Hematopoietic multipotent progenitor cell treated with erythropoietin and hydrocortisone succinate and interleukin-3 and kit ligand, for 17 days (in vitro differentiated cells): Measurements from ENCODE around the gene KIF1B.

Source experiments
- DNase-seq: peaks from one replicate; pipeline ENCODE4 v3.0.0-alpha.2; 2015; ENCODE audit warnings: low spot score

Gene KIF1B

DNA sequence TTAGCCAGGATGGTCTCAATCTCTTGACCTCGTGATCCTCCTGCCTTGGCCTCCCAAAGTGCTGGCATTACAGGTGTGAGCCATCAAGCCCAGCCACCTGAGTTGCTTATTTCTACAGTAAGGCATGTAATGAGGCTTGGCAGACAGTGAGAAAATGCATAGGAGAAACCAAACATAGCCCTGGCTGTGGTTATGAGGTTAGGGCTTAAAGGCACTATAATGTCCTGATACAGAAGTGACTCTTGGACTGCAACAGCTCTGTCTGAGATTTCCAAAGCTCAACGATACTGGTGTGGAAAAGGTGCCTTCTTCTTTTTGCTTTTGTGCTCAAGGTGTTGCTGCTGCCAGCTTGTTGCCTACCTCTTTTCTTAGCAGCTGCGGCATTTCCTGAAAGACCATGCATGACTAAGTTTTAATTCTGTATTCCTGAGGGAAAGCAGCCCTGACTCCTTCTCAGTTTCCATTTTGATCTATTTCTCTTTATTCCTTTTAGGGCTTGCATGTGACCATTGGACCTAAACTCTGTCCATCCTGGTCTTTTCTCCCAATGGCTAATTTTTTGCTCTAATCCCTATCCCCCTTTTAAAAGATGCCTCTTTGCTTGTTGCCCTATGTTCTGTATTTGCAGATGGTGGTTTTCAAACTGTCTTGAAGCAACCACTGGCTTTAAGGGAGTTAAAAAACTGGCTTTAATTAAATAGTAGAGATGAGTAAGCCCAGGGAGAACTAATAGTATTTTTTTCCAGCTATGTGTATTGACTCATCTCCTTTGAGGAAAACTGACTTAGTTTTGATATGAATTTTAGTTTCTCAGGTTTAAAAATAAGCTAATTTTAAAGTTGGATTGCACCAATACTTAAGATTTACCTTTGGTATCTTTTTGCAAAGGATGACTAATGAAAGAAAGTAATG is 70.3 kb downstream of the KIF1B start:
- no peak for DNase-seq

DNA sequence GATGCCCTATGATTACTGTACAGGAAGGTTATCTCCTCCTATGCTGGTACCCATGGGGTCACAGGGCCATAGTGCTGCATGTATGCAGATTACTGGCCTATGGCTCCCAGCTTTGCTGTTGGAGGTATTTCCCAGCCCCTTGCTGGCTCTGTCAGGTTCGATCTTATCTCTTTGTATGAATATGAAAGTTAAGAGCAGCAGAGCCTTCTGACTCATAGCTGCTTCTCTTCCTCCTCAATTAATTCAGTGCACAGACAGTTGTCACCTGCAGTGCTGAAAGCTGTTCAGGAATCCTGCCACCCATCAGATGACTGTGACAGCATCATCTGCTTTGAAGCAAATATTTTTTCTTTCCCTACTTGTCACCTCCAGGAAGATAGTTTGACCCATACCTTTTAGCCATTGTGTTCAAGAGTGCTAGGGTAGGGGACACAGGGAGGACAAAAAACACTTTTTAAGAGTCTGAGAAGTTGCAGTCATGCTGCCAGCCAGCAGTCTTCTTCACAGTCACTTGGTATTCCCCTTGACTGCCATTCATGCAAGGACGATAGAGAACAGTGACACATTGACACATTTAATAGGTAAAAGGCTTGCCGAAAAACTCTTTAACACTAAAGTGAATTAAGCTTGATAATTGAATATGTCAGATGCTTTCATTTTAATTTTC is 73.1 kb downstream of the KIF1B start:
- no peak for DNase-seq

DNA sequence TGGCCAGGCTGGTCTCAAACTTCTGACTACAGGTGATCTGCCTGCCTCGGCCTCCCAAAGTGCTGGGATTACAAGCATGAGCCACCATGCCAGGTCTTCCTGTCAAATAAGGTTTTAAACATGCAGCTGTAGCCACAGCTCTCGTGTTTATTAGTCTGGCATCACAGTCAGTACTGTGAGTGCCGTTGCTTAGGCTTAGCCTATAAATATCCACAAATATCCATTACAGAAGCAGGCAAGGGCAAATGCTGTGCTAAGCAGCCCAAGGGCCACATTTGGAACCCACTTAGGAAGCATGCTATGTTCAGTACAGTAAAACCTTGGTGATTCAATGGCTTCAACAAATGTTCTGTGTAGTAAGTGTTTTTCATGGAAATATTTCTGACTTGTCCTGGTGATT is 75.9 kb downstream of the KIF1B start:
- DNase-seq, result no peak

DNA sequence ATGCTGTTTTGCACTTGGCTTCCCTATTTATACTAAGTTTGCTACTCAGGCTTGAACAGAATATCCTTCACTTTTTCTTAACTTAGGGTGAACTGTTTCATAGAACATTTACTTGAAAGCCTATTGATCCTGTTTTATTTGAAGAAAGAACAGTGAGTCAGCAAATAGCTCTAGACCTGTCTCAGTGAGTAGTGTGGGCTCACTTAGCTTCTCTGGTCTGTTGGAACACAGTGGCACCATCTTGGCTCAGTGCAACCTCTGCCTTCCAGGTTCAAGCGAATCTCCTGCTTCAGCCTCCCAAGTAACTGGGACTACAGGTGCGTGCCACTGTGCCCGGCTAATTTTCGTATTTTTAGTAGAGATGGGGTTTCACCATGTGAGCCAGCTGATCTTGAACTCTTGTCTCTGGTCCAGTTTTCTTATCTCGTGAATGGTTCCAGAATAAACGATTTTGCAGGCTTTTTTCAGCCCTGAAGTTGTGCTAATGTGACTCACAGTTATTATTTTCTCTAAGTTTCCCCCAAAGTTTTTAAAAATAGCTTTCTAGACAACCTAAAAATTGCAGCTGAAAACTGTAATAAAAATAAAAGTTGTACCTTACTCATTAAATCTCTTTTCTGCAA is 76.8 kb downstream of the KIF1B start:
- DNase-seq, result no peak

DNA sequence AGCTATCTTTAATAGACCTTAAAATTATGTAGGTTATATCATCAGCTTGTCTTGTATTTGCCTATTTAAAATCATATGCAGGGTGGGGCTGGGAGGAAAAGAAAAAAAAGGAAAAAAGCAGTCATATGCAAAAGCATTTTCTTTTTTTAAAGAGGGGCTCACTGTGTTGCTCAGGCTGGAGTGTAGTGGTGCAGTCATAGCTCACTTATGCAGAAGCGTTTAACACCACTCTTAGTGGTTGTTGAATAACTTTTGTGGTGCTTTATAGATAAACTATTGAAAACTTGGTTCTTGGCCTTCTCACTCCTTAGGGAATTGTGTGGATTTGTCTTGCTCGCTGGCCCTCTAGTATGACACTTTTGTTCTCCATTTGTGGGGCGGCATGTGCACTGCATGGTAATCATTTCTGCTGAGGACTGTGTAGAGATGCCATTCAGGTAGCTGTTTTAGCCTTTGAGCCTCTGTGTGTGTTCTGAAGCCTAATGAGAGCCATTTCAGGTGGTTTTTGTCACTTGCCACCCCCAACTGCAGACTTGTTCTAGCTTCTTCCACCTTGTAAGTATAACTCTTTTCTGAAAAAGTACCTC is 77.8 kb downstream of the KIF1B start:
- DNase-seq, result no peak

DNA sequence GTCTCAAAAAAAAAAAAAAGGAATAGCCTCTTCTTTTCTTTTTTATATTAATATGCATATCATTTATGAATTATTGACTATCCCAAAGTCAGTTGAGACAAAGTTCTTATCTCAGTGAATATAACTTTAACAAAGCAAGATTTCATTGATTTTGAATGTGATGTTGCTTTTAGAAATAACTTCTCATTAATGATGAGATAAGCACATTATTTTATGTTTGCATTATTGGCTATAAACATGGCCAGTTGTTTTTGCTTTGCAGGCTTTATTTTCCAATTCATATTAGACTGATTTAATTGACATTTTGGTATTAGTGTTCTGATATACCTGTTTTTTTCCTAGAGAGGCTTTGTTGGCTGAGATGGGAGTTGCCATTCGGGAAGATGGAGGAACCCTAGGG is 81.3 kb downstream of the KIF1B start:
- no peak for DNase-seq

DNA sequence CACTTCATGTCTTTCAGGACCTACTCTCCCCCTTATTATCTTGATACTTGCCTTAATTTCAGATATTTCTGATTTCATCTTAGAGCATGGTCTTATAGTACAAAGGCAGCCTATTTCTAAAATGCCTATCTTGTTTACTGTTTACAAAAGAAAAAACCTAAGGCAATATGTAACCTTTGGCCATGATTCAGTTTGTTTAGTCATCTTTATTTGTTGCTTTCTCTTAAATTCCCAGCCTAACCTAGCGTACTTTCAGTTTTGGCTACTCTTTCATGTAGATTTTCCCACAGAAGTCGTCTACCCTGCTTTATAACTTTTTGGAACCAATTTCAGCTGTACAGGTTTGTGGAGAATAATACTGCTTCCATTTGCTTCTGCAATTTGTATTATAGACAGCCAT is 81.8 kb downstream of the KIF1B start:
- no peak for DNase-seq

DNA sequence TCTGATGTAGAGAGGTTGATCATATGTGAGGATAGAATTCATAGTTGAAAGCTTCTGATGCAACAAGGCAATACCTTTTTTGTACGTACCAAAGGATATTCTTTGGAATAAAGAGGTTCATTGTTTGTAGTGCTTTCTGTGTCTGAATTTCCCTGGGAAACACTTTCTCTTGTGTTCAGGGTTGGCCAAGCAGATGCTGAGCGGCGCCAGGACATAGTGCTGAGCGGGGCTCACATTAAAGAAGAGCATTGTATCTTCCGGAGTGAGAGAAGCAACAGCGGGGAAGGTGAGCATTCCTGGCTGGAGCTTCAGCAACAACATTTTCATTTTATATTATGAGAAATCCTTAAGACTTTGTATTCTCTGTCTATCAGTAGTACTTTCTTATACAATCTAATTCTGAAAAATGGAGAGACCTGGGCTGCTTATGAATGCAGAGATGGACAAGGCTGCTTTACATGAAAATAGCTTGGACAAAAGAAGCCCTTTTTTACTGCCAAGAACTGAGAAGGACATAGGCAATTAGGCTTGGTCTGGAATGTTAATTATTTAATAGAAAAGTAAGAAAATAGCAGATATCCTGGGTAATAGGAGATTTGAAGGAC is 85.2 kb downstream of the KIF1B start:
- DNase-seq, result no peak

DNA sequence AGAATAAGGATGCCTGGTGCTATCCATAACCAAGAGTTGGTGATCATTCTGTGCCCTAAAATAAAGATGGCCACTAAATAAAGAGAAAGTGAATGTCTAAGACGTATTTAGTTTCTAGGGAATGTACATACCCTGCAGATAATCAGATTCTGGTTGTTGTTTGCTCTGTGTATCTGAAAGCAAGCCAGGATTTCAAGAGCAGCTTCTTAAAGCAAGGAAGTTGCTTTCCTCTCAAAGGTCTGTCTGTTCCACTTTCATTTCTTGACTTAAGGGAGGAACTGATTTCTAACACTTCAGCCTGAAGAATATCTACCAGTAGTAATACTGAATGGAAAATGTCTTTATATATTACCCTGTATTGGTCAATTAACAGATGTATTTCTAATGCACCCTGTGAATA is 88.8 kb downstream of the KIF1B start:
- no peak for DNase-seq

DNA sequence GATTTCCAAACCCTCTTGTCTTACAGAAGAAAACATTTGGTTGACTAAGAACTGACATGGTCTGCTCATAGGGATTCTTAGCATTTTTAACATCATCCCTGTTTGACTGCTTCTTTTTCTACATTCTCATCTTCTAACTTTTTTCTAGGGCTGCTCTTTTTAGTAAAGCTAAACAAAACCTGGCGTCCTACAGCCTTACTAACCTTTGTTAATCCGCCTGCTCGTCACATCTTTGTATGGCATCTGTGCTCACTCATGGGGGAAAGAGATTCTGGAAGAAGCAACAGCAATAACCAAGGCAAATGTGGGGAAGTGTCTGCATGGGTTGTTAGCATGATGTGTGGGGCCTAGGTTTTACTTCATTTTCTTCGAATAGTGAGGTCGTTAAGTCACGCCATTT is 92.0 kb downstream of the KIF1B start:
- no peak for DNase-seq

DNA sequence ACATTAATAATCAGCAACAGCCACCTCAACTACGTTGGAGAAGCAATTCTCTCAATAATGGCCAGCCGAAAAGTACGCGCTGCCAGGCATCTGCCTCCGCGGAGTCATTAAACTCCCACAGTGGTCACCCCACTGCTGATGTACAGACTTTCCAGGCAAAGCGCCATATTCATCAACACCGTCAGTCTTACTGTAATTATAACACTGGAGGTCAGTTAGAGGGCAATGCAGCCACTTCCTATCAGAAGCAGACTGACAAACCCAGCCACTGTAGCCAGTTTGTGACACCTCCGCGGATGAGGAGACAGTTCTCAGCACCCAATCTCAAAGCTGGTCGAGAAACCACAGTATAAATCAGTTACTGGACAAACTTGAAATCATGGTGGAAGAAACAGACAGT is 93.9 kb downstream of the KIF1B start:
- DNase-seq, result no peak

DNA sequence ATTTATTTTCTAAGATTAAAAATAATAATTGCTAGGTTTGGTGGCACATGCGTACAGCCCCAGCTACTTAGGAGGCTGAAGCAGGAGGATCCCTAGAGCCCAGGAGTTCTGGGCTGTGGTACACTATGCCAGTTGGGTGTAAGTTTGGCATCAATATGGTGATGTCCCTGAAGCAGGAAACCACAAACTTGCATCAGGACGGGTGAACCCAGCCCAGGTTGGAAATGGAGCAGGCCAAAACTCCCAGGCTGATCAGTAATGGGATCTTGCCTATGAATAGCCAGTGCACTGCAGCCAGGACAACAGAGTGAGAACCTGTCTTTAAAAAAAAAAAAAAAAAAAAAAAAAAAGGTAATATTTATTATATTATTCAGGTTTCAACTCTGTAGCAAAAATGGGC is 96.1 kb downstream of the KIF1B start:
- DNase-seq, result no peak

DNA sequence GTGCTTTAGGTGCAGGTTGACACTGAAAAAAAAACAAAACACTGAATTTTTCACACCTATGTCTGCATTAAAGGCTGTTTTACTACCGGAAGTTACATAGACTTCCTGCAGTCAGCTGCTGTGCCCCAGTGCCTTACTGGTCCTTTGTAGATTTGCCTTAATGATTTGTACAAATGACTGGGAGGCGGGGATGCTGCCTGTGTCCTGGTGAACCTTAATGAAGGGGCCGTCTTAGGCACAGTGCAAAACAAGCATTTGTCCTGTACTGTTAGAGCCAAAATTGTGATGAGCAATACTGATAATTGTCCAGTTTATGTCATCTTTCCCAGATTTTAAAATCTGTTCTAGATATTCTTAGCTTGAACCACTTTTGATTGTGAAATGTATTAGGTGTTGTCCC is 97.6 kb downstream of the KIF1B start:
- no peak for DNase-seq

DNA sequence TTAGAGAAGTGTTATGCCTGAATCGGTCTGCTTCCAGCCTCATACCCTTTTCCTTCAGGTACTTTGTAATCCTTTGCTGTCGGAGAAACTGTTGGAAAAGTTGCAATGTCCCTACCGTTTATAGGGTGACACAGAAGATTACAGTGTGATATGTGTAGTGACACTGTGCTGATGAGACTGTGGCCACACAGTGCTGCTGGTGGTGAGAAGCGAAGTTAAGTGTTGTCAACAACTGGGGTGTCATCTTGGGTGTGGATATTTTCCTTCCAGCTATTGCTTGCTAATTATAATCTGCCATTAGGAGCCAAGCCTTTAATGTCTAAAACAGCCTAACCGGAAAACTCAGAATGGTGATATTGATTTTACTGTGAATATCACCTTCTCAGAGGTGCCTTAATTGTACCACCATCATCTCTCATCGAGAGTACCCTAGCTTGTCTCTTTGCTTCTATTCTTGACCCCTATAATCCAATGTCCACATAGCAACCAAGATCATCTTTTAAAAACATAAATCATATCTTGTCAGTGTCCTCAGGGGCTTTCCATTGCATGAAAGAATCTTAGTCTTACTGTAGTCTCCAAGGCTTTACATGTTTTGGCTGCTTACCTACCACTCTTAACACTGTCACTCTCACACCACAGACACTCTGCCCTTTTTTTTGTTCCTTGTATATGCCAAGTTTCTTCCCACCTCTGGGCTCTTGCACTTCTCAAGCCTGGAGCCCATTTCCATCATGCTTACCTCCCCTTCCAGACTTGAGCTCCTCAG is 99.1 kb downstream of the KIF1B start:
- no peak for DNase-seq

DNA sequence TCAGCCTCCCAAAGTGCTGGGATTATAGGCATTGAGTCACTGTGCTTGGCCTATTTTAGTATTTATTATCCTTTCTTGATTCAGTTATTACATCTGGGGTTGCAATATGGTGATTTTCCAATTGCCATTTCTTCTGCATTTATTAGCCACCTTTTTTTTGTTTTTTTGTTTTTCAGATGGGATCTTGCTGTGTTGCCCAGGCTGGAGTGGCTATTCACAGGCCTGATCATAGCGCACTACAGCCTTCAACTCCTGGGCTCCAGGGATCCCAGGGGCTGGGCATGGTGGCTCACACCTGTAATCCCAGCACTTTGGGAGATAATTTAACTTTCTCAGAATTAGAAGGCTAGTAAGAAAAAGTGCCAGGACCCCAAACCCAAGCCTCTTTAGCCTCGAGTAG is 106.4 kb downstream of the KIF1B start:
- no peak for DNase-seq

DNA sequence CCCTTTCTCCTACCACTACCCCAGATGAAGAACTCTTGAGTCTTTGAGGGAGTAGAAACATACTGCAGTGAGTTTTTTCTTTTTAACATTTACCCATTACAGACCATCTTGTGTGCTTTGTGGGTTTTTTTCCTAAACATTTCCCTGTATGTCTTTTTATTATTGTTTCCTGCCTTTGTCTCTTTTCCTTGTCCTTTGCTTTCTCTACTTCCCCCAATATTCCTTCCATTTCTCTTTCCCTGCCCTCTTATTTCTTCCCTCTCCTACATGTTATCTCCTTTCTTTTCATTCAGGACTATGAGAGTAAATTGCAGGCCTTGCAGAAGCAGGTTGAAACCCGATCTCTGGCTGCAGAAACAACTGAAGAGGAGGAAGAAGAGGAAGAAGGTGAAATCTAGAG is 109.4 kb downstream of the KIF1B start:
- no peak for DNase-seq

DNA sequence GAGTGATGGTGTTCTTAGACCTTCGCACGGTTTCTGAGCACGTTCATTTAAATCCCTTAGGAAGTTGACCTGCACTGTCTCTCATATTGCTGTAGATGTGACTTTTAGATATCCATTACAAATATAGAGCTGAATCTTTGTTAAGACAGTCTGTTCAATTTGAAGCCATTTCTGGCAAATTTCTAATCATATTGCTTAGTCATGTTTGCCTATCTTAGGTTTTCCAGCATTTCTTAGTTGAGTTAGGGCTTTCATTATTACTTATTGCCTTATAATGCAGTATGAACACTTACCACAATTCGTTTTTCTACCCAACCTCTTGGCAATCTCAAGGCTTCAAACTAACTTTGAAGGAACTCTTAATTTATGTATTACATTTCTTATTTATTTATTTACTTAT is 110.0 kb downstream of the KIF1B start:
- no peak for DNase-seq

DNA sequence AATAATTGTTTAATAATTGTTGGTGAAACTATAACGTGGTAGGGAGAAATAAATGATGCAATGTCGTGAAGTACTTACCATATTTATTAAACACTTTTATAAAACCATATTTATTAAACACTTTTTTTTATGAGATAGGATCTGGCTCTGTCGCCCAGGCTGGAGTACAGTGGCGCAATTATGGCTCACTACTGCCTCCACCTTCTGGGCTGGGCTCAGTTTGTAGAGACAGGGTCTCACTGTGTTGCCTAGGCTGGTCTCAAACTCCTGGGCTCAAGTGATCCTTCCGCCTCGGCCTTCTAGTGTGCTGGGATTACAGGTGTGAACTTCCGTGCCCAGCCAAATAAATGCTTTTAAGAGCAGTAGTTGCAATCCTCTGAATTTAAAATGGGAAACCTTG is 112.5 kb downstream of the KIF1B start:
- no peak for DNase-seq

DNA sequence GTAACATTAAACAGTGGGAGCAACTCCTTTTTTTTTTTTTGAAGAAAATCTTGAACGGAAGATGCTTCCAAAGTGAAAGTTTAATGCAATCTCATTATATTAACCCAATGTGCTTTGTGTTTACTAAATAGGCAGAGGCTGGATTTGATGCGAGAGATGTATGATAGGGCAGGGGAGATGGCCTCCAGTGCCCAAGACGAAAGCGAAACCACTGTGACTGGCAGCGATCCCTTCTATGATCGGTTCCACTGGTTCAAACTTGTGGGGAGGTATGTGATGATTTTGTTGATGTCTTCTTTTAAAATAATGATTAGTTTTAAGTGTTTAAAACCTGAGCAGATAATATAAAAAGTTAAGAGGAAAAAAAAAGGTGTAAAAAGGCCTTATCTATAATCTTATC is 114.3 kb downstream of the KIF1B start:
- DNase-seq, result no peak

DNA sequence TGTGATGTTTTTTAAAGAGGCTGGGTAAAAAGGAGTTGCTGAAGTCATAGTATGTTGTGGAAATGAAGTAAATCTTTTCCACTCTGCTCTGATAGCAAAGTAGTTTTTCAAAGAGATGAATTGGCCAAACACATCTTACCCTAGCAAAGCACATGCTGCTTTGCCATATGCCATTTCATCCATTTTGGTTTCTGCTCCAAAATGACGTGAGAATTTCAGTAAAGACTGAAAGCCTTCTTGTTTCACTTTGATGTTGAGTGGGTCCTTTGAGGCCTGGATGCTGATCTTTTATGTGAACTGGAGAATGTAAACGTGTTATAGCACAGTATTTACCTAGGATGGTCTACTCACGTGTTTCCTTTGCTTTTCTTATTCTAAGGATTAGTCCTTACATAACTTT is 115.2 kb downstream of the KIF1B start:
- no peak for DNase-seq

DNA sequence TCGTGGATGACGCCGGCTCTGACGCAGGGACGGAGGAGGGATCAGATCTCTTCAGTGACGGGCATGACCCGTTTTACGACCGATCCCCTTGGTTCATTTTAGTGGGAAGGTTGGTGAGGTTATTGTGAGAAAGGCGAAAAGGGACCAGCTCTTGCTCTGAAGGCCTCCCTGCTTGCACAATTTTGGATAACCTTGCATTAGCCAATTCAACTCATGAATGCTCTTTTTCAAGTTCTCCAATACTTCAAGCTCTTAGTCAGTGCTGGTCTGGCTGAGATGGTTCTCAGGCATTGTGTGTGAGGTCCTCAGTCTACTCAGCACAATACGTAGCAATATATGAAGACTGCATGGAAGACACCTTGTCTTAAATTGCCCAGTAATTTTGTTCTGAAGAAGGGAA is 115.9 kb downstream of the KIF1B start:
- no peak for DNase-seq
